Heart right ventricle (tissue), 16 donors: ENCODE results near the gene CCDC40. TPM values are rescaled to one million over a fixed set of nuclear protein-coding genes. Genes with fewer than 3 reads are reported as not detected.

ENCODE experiments used
- ATAC-seq, 8 donors: fragments of 200-7000 bp; cut with Tn5 transposase; one replicate each; pipeline ENCODE4 v1.9.1; 2020; ENCODE audit warnings: mild to moderate bottlenecking in 8 of 8, moderate library complexity in 8 of 8, moderate number of reproducible peaks in 1 of 8
- DNase-seq, 2 donors: peaks; one replicate each; pipeline ENCODE4 v3.0.0-alpha.2; 2020
- H3K27ac ChIP-seq, 10 donors: fragments of 200-600 bp; sonication (generic) in 2 of 10; one replicate each; pipeline versions ENCODE4 v1.5.0 to v1.8.0; 2020 to 2022; ENCODE audit warnings: mild to moderate bottlenecking in 3 of 10
- H3K27me3 ChIP-seq, 7 donors: fragments of 200-600 bp; one replicate each; pipeline ENCODE4 v1.8.0; 2021 to 2022; ENCODE audit warnings: mild to moderate bottlenecking in 2 of 7
- H3K36me3 ChIP-seq, 9 donors: fragments of 200-600 bp; sonication (generic) in 1 of 9; one replicate each; pipeline versions ENCODE4 v1.5.0 to v1.8.0; 2020 to 2022; ENCODE audit warnings: mild to moderate bottlenecking in 2 of 9
- H3K4me1 ChIP-seq, 9 donors: fragments of 200-600 bp; sonication (generic) in 1 of 9; one replicate each; pipeline versions ENCODE4 v1.5.0 to v1.8.0; 2020 to 2022; ENCODE audit warnings: mild to moderate bottlenecking in 4 of 9
- H3K4me3 ChIP-seq, 10 donors: fragments of 200-600 bp; sonication (generic) in 2 of 10; one replicate each; pipeline versions ENCODE4 v1.5.0 to v1.8.0; 2020 to 2022; ENCODE audit warnings: mild to moderate bottlenecking in 7 of 10, moderate library complexity in 2 of 10
- H3K9me3 ChIP-seq, 11 donors: fragments of 200-600 bp in 10 of 11; sonication (generic) in 2 of 11; one replicate each; pipeline versions ENCODE4 v1.5.0 to v1.8.0; 2013 to 2022; ENCODE audit warnings: mild to moderate bottlenecking in 2 of 11, control low read depth in 1 of 11, moderate library complexity in 1 of 11
- WGBS, 2 donors: extraction: QIAGEN DNeasy Blood & Tissue Kit; methylation state at CpG; one replicate each; pipeline ENCODE4 v1.1.7; 2013; ENCODE audit warnings: inconsistent platforms in 1 of 2; 5-methylcytosine and 5-hydroxymethylcytosine counted together
- intact Hi-C, 10 donors: fragments of 100-400 bp; cut with DNase I; formaldehyde crosslinking; loops; one replicate each; pipeline versions ENCODE4 v1.11.1 to v1.14.2; 2022
- polyA plus RNA-seq, 2 donors: library from polyadenylated mRNA; stranded (reverse); fragments of 200-250 nt; gene quantifications; one replicate each; pipeline ENCODE4 v1.2.3, GENCODE V29; 2013
- total RNA-seq, 10 donors: library from RNA; stranded (reverse); fragmentation: NEBNext Ultra II Directional in 3 of 10; extraction: Animal tissue kit (Norgen Biotek cat#: 25700) in 3 of 10; gene quantifications; one replicate each; pipeline versions ENCODE4 v1.2.1 to v1.2.4, GENCODE V29; 2021 to 2023
- TF ChIP-seq, protein P1 (sequence below), 9 donors: fragments of 200-600 bp; sonication (generic) in 2 of 9; IDR thresholded peaks; one replicate each; pipeline versions ENCODE4 v1.5.0 to v1.8.0; 2021 to 2022; ENCODE audit warnings: antibody characterized with exemption in 9 of 9, mild to moderate bottlenecking in 5 of 9, moderate library complexity in 1 of 9
- donor health status: Arrhythmogenic right ventricular cardiomyopathy.
- donor health status: ischemic (EF 13 %, LVEDD 7.1; RV severe dilation, severe dysfunction).
- donor health status: healthy with polysubstance abuse.
- donor health status: DM: no; HTN: yes; CAD: no.
- donor health status: DM: no; HTN: no; CAD: no.
- donor health status: ischemic (EF 25% LVEDD 6.9; RV normal size, moderate dysfunction).
- donor health status: ischemic (EF 25% LVEDD 5.7; RV mildly dilated, moderate dysfunction).
- donor health status: healthy.
- donor health status: DM: yes; HTN: yes; CAD: no.
- donor health status: Ischemic cardiomyopathy.
- donor health status: ischemic (EF 35%, LVEDD 5.7; RV mildly dilated, moderate dysfunction).
- donor health status: nonischemic (EF 11% LVEDD 7.7; RV severe dilation, severe dysfunction).
- donor health status: DM: yes; HTN: yes; CAD: no.
- donor health status: PGD.
- donor health status: ischemic (EF 29% LVEDD 5.4; RV normal size, mild dysfunction).
- donor health status: nonischemic (EF 23%, LVEDD 6.1; RV moderate dilation, normal function).

CCDC40 gene
- total and polyA plus RNA-seq, 12 donors: 2.0 to 8.9 (median 6.6) TPM

DNA sequence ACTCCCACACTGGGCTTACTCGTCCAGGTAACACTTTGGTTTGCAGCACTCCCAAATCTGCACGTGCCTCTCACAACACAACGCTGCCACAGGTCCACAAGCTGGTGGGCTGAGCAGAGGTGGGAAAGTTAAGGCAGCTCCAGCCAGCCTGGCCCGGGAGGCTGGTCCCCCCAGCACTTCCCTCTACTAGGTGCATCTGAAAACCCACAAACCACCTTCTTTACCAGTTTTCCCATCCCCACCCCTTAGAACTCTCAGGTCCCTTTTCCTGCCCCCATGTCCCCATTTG lies 63.5 kb downstream of the CCDC40 start:
- WGBS, 2 donors: 89 to 92% methylated on average over 4 of the region's 4 CpGs
- ATAC-seq: no peak
- no peaks in the 10 kb centered on the region for H3K27me3 ChIP-seq
- no peaks in the 10 kb centered on the region for H3K36me3 ChIP-seq
- intact Hi-C loops: loop anchor here in 3 of 10 donors (2.0 to 5.0 kb wide), 4 partner anchors 47 to 159 kb away; partner anchors contain the start of gene EIF4A3 (in 2 of the 3)
- no peaks in the 10 kb centered on the region for H3K9me3 ChIP-seq
- no peak overlapping the region for H3K27ac ChIP-seq
- peaks cover 0 to 23% (median 14%) of the 10 kb centered on the region in 9 donors for H3K4me1 ChIP-seq
- TF ChIP-seq, protein P1, sequence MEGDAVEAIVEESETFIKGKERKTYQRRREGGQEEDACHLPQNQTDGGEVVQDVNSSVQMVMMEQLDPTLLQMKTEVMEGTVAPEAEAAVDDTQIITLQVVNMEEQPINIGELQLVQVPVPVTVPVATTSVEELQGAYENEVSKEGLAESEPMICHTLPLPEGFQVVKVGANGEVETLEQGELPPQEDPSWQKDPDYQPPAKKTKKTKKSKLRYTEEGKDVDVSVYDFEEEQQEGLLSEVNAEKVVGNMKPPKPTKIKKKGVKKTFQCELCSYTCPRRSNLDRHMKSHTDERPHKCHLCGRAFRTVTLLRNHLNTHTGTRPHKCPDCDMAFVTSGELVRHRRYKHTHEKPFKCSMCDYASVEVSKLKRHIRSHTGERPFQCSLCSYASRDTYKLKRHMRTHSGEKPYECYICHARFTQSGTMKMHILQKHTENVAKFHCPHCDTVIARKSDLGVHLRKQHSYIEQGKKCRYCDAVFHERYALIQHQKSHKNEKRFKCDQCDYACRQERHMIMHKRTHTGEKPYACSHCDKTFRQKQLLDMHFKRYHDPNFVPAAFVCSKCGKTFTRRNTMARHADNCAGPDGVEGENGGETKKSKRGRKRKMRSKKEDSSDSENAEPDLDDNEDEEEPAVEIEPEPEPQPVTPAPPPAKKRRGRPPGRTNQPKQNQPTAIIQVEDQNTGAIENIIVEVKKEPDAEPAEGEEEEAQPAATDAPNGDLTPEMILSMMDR (IDR thresholded peaks at IDR 0.05): no peak
- DNase-seq: no peak
- no peak overlapping the region for H3K4me3 ChIP-seq

DNA sequence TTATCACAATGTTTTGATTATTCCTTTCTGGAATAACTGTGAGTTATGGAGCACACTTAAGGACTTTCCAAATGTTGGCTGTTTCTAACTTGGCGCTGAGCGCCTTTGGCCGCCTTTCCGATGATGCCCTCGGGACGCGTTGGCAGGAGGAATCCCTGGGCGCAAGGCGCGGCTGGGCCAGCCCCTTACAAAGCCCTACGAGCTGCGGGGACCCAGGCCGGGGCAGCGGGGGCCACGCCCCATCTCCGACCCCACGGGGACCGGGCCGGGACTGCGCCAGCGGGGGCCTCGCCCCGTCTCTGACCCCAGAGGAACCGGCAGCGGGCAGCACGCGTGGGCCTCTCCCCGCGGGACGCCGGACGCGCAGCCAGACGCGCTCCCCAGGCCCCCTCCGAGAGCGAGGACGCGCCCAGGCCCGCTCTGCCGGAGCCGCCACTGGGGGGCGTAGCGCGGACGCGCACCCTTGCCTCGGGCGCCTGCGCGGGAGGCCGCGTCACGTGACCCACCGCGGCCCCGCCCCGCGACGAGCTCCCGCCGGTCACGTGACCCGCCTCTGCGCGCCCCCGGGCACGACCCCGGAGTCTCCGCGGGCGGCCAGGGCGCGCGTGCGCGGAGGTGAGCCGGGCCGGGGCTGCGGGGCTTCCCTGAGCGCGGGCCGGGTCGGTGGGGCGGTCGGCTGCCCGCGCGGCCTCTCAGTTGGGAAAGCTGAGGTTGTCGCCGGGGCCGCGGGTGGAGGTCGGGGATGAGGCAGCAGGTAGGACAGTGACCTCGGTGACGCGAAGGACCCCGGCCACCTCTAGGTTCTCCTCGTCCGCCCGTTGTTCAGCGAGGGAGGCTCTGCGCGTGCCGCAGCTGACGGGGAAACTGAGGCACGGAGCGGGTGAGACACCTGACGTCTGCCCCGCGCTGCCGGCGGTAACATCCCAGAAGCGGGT lies 64.8 kb downstream of the CCDC40 start, which contains the start of gene GAA:
TSS of gene GAA (plus strand) at position 571 of the 935 bp plus-strand sequence. CDS start 3,006 bp downstream, outside the sequence.
- DNase-seq: peak; percentile 81 to 91
- ATAC-seq: peak; percentile 80 to 94 (median 91)
- H3K9me3 ChIP-seq: no peaks in the 10 kb centered on the region
- peak within 1 kb of the TSS; percentile 75 to 97 (median 93) for H3K27ac ChIP-seq
- peaks cover 0 to 23% (median 14%) of the 10 kb centered on the region in 9 donors for H3K4me1 ChIP-seq
- no peaks in the 10 kb centered on the region for H3K36me3 ChIP-seq
- TF ChIP-seq, protein P1 (IDR thresholded peaks at IDR 0.05): peak; percentile 72 to 97 (median 86)
- H3K4me3 ChIP-seq: peak within 1 kb of the TSS; percentile 75 to 97 (median 92)
- no peaks in the 10 kb centered on the region for H3K27me3 ChIP-seq
- intact Hi-C loops: loop anchor here in 3 of 10 donors (1.0 to 5.0 kb wide), 6 partner anchors 46 to 158 kb away; partner anchors contain the start of genes EIF4A3 (in 3 of the 3) and CCDC40 (in 1 of the 3)
- WGBS, 2 donors: 0 to 1% methylated on average over 93 to 114 of the region's 114 CpGs

DNA sequence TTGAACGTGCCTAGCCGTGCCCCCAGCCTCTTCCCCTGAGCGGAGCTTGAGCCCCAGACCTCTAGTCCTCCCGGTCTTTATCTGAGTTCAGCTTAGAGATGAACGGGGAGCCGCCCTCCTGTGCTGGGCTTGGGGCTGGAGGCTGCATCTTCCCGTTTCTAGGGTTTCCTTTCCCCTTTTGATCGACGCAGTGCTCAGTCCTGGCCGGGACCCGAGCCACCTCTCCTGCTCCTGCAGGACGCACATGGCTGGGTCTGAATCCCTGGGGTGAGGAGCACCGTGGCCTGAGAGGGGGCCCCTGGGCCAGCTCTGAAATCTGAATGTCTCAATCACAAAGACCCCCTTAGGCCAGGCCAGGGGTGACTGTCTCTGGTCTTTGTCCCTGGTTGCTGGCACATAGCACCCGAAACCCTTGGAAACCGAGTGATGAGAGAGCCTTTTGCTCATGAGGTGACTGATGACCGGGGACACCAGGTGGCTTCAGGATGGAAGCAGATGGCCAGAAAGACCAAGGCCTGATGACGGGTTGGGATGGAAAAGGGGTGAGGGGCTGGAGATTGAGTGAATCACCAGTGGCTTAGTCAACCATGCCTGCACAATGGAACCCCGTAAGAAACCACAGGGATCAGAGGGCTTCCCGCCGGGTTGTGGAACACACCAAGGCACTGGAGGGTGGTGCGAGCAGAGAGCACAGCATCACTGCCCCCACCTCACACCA lies 65.7 kb downstream of the CCDC40 start:
- Histone ChIP-seq H3K9me3 (no peaks in the 10 kb centered on the region), H3K27me3 (no peaks in the 10 kb centered on the region), H3K4me3 (peak overlapping the region; percentile 75 to 97 (median 92)), H3K36me3 (peaks cover 0 to 1% (median 0%) of the 10 kb centered on the region in 9 donors), H3K27ac (peak overlapping the region in 9 of 10 donors; percentile 85 to 97 (median 95)), H3K4me1 (peaks cover 0 to 23% (median 14%) of the 10 kb centered on the region in 9 donors)
- peak in 1 of 2 donors; percentile 36 for DNase-seq
- TF ChIP-seq, protein P1 (IDR thresholded peaks at IDR 0.05): no peak
- WGBS, 2 donors: 33 to 34% methylated on average over 21 of the region's 21 CpGs
- ATAC-seq: peak in 7 of 8 donors; percentile 1 to 22 (median 13)
- intact Hi-C loops: loop anchor here in 3 of 10 donors (1.0 to 5.0 kb wide), 6 partner anchors 45 to 157 kb away; partner anchors contain the start of genes EIF4A3 (in 3 of the 3) and CCDC40 (in 1 of the 3)
